ENCODE measurements around the gene IL4R. TPM values are rescaled to one million over a fixed set of nuclear protein-coding genes. Genes with fewer than 3 reads are reported as not detected.

The IL4R gene
- total and polyA plus RNA-seq, 2 experiments from 2014 or later: 6.4 to 17.6 TPM

GRCh38 chr16:27265982-27266381, 47.8 kb upstream of the IL4R start:
- Histone ChIP-seq H4K20me1 (replicated peaks; ENCODE audit: insufficient read depth) (no peaks in the 10 kb centered on the region; the same call in 1 of the 2 replicates), H3K36me3 (ENCODE audit: insufficient read depth) (no peaks in the 10 kb centered on the region), H3F3A (replicated peaks; ENCODE audit: low read depth) (no peaks in the 10 kb centered on the region), H3K4me3 (no peak overlapping the region), H3K4me2 (no peak overlapping the region), H3K27ac (ENCODE audit: low read depth) (no peak overlapping the region), H3K27me3 (ENCODE audit: insufficient read depth) (no peaks in the 10 kb centered on the region), H3K9me2 (ENCODE audit: insufficient read depth) (peaks cover 8% of the 10 kb centered on the region; the same call in 1 of the 2 replicates), H3K79me2 (replicated peaks; ENCODE audit: insufficient read depth) (no peaks in the 10 kb centered on the region), H3K4me1 (ENCODE audit: insufficient read depth) (peaks cover 12% of the 10 kb centered on the region), H2AFZ (no peak overlapping the region)
- Mint-ChIP-seq H3K4me1 (peaks cover 8% of the 10 kb centered on the region; the same call in 2 of the 3 replicates), H3K27me3 (ENCODE audit: insufficient read depth, low read depth, poor library complexity) (no peaks in the 10 kb centered on the region), H3K9me3 (no peaks in the 10 kb centered on the region), H3K27ac (no peak overlapping the region), H3K36me3 (ENCODE audit: low read depth) (no peaks in the 10 kb centered on the region), H3K4me3 (no peak overlapping the region)
- ATAC-seq: no peak
- DNase-seq (ENCODE audit: low spot score): no peak
- no peak for TF ChIP-seq ZNF114 (CRISPR knock-in tag; IDR thresholded peaks at IDR 0.05)
- no peak for TF ChIP-seq JUNB (IDR thresholded peaks at IDR 0.05; ENCODE audit: unreplicated experiment)
- TF ChIP-seq, protein P1, sequence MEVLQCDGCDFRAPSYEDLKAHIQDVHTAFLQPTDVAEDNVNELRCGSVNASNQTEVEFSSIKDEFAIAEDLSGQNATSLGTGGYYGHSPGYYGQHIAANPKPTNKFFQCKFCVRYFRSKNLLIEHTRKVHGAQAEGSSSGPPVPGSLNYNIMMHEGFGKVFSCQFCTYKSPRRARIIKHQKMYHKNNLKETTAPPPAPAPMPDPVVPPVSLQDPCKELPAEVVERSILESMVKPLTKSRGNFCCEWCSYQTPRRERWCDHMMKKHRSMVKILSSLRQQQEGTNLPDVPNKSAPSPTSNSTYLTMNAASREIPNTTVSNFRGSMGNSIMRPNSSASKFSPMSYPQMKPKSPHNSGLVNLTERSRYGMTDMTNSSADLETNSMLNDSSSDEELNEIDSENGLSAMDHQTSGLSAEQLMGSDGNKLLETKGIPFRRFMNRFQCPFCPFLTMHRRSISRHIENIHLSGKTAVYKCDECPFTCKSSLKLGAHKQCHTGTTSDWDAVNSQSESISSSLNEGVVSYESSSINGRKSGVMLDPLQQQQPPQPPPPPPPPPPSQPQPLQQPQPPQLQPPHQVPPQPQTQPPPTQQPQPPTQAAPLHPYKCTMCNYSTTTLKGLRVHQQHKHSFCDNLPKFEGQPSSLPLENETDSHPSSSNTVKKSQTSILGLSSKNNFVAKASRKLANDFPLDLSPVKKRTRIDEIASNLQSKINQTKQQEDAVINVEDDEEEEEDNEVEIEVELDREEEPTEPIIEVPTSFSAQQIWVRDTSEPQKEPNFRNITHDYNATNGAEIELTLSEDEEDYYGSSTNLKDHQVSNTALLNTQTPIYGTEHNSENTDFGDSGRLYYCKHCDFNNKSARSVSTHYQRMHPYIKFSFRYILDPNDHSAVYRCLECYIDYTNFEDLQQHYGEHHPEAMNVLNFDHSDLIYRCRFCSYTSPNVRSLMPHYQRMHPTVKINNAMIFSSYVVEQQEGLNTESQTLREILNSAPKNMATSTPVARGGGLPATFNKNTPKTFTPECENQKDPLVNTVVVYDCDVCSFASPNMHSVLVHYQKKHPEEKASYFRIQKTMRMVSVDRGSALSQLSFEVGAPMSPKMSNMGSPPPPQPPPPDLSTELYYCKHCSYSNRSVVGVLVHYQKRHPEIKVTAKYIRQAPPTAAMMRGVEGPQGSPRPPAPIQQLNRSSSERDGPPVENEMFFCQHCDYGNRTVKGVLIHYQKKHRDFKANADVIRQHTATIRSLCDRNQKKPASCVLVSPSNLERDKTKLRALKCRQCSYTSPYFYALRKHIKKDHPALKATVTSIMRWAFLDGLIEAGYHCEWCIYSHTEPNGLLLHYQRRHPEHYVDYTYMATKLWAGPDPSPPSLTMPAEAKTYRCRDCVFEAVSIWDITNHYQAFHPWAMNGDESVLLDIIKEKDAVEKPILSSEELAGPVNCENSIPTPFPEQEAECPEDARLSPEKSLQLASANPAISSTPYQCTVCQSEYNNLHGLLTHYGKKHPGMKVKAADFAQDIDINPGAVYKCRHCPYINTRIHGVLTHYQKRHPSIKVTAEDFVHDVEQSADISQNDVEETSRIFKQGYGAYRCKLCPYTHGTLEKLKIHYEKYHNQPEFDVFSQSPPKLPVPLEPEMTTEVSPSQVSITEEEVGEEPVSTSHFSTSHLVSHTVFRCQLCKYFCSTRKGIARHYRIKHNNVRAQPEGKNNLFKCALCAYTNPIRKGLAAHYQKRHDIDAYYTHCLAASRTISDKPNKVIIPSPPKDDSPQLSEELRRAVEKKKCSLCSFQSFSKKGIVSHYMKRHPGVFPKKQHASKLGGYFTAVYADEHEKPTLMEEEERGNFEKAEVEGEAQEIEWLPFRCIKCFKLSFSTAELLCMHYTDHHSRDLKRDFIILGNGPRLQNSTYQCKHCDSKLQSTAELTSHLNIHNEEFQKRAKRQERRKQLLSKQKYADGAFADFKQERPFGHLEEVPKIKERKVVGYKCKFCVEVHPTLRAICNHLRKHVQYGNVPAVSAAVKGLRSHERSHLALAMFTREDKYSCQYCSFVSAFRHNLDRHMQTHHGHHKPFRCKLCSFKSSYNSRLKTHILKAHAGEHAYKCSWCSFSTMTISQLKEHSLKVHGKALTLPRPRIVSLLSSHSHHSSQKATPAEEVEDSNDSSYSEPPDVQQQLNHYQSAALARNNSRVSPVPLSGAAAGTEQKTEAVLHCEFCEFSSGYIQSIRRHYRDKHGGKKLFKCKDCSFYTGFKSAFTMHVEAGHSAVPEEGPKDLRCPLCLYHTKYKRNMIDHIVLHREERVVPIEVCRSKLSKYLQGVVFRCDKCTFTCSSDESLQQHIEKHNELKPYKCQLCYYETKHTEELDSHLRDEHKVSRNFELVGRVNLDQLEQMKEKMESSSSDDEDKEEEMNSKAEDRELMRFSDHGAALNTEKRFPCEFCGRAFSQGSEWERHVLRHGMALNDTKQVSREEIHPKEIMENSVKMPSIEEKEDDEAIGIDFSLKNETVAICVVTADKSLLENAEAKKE (CRISPR knock-in tag; IDR thresholded peaks at IDR 0.05): no peak
- TF ChIP-seq CREB1 (CRISPR knock-in tag; IDR thresholded peaks at IDR 0.05; ENCODE audit: low read depth): no peak
- TF ChIP-seq POLR2AphosphoS5 (IDR thresholded peaks at IDR 0.05; ENCODE audit: low read depth): no peak

- Histone ChIP-seq H2AFZ (no peak overlapping the region), H3K79me2 (replicated peaks; ENCODE audit: insufficient read depth) (no peaks in the 10 kb centered on the region), H3K36me3 (ENCODE audit: insufficient read depth) (no peaks in the 10 kb centered on the region), H3K9me2 (ENCODE audit: insufficient read depth) (peaks cover 8% of the 10 kb centered on the region; the same call in 1 of the 2 replicates), H3K27me3 (ENCODE audit: insufficient read depth) (no peaks in the 10 kb centered on the region), H3F3A (replicated peaks; ENCODE audit: low read depth) (no peaks in the 10 kb centered on the region), H3K4me3 (no peak overlapping the region), H3K4me2 (no peak overlapping the region), H4K20me1 (replicated peaks; ENCODE audit: insufficient read depth) (no peaks in the 10 kb centered on the region; the same call in 1 of the 2 replicates), H3K27ac (ENCODE audit: low read depth) (no peak overlapping the region), H3K4me1 (ENCODE audit: insufficient read depth) (peaks cover 7% of the 10 kb centered on the region)
- peaks cover 1% of the 10 kb centered on the region; the same call in 2 of the 3 replicates for H3K36me3 Mint-ChIP-seq (ENCODE audit: low read depth)
- no peaks in the 10 kb centered on the region for H3K27me3 Mint-ChIP-seq (ENCODE audit: insufficient read depth, low read depth, poor library complexity)
- no peak overlapping the region; the same call in 2 of the 3 replicates for H3K4me3 Mint-ChIP-seq
- ATAC-seq (no peak), DNase-seq (ENCODE audit: low spot score) (no peak)
- no peak overlapping the region for H3K27ac Mint-ChIP-seq
- peaks cover 8% of the 10 kb centered on the region; the same call in 2 of the 3 replicates for H3K4me1 Mint-ChIP-seq
- no peaks in the 10 kb centered on the region; the same call in 2 of the 3 replicates for H3K9me3 Mint-ChIP-seq
- no peak for TF ChIP-seq EZH2 (IDR thresholded peaks at IDR 0.05; ENCODE audit: low read depth, unreplicated experiment)
- TF ChIP-seq CREB1 (CRISPR knock-in tag; IDR thresholded peaks at IDR 0.05; ENCODE audit: low read depth): no peak
- no peak for TF ChIP-seq POLR2AphosphoS5 (IDR thresholded peaks at IDR 0.05; ENCODE audit: low read depth)
- TF ChIP-seq JUNB (IDR thresholded peaks at IDR 0.05; ENCODE audit: unreplicated experiment): no peak
Observed at GRCh38 chr16:27267037-27267677, 46.6 kb upstream of the IL4R start.

Data from GM23338 (cell line).